Effector CD4-positive, alpha-beta T cell (primary cell): Measurements from ENCODE around the gene KRT35.
"Not testable (repeated sequence)": the region's sequence is repeated elsewhere in the genome, so short reads cannot be mapped to it uniquely, and the experiment has no call there.

Experiments
- DNase-seq: peaks from one replicate; pipeline ENCODE4 v3.0.0-alpha.2; 2020

The KRT35 gene

DNA sequence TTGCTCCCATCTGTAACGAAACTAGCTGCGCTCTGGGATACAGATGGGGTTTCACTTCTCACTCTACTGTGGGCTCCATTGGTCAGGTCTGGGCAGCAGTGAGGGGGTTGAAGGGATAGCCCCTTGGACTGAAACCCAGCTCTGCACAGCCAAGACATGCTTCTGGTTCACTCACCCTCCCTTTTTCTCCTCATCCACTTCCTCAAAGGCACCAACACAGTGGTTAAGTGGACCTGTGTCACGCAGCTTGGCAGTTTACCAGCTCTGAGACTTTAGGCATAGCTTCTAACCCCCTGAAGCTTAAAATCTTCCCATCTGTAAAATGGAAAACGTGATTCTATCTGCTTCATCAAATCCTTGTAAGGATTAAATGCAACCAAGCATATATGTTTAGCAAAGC lies 28.7 kb downstream of the KRT35 start:
- no peak for DNase-seq

DNA sequence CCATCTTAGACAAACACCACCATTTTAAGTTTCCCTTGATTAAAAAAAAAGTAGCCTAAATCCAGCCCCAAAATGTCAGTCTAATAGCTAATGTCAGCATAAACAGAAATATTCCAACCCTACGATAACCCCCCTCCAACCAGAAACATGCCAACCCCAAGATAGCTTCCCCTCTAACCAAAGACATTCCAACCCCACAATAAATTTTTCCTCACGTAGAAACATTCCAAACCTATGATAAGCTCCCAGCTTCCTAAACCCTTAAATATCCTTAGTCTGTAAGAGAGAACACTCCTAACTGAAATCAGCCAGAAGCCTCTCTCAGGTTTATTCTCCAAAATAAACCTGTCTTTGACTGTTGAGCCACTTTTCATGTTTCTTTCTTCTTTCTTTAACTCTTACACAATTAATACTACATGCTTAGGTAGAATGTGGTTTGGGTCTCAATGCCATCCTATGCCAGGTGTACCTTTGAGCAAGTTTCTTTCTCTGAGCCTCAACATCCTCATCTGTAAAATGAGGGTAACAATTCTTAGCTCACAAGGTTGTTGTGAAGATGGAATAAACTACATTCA lies 29.7 kb downstream of the KRT35 start:
- DNase-seq, result no peak

DNA sequence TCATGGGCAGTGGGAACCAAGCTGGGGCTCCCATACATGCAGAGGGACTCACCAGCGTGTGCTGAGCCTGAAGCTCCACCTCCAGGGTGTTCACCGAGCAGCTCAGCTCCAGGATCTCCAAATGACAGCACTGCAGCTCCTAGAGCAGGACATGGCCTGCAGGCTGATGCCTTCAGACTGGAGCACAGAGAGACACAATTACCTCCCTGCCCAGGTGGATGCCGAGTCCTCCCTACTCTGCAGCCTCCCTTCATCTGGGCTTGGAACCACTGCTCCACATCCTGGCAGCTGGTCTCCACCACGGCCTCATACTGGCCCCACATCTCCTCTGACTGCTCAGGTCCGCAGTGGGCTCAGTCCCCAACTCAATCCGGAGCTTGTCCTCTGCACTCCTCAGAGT lies 31.9 kb downstream of the KRT35 start:
- DNase-seq, result no peak

DNA sequence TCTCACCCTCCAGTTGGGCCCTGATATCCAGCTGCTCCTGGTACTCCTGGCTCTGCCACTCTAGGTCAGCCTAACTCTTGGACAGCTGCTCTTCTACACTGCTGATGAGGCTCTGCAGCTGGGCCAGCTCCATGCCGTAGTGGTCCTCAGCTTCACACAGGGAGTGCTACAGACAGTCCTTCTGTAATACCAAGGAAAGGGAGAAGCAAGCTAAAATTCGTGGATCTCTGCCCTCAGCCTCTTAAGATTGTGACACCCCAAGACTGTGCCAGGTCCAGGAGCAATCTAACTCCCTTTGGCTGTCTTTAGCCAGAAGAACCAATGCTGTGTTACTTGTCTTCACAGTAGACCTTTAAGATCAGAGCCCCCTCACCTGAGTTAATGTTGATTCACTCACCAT lies 32.4 kb downstream of the KRT35 start:
- DNase-seq, result no peak

DNA sequence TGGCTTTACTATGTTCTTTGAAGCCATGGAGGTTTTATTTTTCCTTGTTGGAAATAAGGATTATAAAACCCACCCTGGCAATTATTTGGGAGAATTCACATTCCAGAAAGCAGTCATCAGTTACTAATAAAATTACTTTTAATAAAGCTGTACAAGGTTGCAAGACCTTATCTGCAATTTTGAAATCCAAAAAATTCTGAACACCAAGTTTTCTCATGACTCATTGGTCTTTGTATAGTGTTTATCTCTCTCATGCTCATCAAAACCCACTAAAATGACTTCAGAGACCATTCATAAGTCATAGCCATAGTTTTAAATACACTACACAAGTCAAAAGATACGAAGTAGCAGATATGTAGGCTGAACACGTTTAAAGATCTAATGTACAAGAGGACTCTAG lies 34.1 kb downstream of the KRT35 start:
- no peak for DNase-seq

- DNase-seq, result no peak
These were observed 36.3 kb downstream of the KRT35 start for GRCh38 chr17:41444640-41445039.

DNA sequence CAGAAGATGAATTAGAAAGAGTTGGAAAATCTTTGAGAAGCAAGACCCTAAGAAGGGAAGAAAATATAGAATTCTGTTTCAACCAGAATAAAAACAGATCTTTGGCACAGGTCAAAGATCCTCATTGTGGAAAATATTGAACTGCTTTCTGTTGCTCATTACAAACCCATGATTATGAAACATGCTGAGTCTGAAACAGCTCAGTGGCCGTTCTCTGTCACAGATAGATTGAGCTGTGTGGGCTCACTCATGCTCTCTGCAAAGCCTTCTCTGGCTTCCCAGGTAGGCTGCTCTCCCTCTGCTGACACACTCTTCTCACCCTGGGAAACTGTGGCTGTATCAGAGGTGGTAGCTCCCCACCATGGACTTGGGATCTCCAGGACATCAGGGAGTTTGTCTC lies 36.8 kb downstream of the KRT35 start:
- DNase-seq, result no peak

GRCh38 chr17:41442739-41443138 lies 38.2 kb downstream of the KRT35 start:
- no peak for DNase-seq

GRCh38 chr17:41440531-41441033 lies 40.4 kb downstream of the KRT35 start, which contains the start of gene KRT38:
Gene KRT38 (minus strand): TSS chr17:41440983. CDS start chr17:41440921, 62 bp downstream.
- no peak for DNase-seq

- no peak for DNase-seq
These were observed 41.6 kb downstream of the KRT35 start for GRCh38 chr17:41439375-41439774.

DNA sequence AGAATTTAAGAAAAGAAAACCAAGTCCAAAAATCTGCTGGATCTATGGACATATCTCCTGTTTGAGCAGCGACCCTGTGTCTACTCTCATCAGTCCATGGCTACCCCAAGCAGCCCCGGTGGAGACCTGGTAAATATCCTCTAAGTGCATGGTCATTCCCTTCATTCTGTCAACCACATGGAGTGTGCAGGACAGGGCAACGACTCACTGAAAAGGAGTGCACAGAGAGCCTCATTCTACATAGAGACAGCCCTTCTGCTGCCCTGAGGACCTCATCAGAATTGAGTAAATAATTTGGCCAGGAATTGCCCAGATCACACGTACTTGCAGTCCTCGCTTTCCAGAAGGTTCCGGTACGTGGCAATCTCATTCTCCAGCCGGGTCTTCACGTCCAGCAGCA lies 43.2 kb downstream of the KRT35 start:
- no peak for DNase-seq

DNA sequence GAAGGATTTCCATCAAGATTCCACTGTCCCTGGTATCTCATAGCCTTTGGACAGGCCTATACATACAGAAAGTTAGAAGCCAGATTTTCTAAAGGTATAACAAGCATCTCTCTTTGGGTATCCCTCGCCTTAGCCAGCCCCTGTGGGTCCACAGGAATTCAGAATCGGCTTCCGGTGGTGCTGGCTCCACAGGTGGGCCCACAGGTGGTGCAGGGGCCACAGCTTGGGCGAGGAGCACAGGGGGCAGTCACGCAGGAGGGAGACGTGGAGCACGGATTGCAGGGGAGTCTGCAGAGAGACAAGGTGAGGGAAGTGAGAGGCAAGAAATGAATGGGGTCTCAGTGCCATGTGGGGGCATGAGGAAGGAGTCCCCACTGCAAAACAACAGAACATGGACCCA lies 43.7 kb downstream of the KRT35 start:
- no peak for DNase-seq

- DNase-seq, result no peak
These were observed 46.5 kb downstream of the KRT35 start for GRCh38 chr17:41434415-41434814.

DNA sequence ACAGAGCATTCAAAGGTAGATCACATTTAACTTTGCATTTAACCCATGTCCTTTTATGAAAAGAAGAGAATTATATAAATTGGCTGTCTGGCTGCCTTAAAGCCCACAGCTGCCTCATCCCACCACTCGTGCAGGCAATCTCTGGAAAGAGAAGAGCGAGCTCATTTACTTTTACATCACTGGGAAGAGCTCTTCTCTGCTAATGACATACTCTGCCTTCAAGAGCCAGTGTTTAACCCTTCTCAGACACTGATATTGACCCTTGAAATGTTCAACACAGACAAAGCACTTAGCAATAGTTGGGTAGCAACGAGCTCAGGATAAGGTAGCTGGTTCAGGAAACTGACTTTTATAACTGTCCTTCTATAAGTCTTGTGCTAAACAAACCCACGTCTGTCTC lies 46.9 kb downstream of the KRT35 start:
- no peak for DNase-seq

DNA sequence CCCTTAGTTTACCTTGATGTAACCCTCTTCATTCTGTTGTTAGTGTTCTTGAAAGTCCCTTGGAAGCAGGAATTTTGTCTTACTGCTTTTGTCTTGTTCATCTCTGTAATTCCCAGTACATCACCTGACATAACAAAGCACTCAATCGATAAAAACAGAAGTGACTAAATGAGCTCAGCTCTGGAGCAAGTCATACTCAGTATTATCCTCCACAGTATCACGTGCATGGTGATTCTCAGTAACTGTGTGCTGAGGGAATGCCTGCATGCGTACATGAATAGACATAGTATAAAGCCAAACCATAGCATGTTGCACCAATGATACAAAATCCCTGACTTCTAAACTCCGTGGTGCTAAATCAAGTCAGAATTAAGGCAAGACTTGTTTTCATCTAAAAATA lies 47.4 kb downstream of the KRT35 start:
- no peak for DNase-seq

GRCh38 chr17:41430376-41430775 lies 50.6 kb downstream of the KRT35 start:
- not testable (repeated sequence) for DNase-seq

GRCh38 chr17:41429667-41430066 lies 51.3 kb downstream of the KRT35 start:
- DNase-seq, result no peak

GRCh38 chr17:41428591-41429291 lies 52.2 kb downstream of the KRT35 start:
- DNase-seq, result no peak
